ENCODE data around the gene PCID2.
A peak's percentile ranks its signal among the peaks of the same experiment; 100 is the strongest.
"Not testable (repeated sequence)": the region's sequence is repeated elsewhere in the genome, so short reads cannot be mapped to it uniquely, and the experiment has no call there.

PCID2 gene

DNA sequence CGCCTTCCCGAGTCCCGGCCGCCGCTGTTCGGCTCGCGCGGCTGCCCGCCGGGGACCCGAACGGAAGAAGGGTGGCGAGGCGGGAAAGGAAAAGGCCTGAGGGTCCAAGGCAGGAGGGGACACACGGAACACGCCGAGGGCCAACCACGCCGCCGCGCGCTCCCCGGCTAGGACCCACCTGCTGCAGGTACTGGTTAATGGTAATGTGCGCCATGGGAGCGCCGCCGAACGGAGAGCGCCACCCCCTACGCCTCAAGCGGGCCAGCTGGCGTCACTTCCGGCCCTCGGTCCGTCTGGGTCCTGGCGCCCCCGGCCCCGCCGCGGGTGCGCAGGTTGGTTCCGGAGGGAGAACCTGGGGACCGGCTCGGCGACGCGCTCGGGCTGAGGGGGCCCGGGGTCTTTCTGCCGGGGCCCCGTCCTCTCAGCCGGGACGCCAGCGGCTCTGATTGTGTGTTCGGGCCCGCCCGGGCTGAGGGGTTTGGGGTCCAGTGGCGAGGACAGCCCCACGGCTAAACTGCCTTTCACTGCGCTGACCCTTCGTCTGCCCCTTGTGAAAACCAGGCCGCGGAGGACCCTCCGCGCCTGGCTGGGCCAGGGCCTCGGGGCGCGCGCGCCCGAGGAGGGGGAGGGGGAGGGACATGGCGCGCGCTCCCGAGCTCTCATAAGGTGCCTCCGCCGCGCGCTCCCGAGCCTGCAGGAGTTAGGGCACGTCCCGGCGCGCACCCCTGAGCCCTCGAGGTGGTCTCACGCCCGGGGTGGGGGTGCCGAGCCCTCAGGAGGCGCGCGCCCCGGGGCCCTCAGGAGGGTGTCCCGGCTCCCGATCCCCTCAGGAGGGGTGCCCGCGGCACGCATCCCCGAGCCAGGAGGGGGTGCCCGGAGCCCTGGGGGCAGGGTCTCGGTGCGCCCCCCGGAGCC is at the start of gene PCID2:
Gene PCID2 (minus strand): TSS at position 249 of the 915 bp plus-strand sequence. CDS start 35 bp downstream, at position 214.
- peak; percentile 82 for DNase-seq (ENCODE audit: low spot score)

DNA sequence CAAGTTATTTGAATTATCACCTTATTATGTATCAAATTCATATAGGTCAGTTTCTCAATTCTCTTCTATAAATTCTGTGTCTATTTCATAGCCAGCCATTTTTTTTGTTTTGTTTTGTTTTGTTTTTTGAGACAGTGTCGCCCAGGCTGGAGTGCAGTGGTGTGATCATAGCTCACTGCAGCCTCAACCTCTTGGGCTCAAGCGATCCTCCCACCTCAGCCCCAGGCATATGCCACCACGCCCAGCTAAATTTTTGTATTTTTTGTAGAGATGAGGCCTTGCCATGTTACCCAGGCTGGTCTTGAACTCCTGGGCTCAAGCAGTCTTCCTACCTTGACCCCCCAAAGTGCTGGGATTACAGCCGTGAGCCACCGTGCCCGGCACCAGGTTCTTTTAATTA is 49.4 kb upstream of the PCID2 start:
- DNase-seq (ENCODE audit: low spot score), result not testable (repeated sequence)

- DNase-seq (ENCODE audit: low spot score), result no peak
Measured at GRCh38 chr13:113252516-113253095, 44.1 kb upstream of the PCID2 start.

DNA sequence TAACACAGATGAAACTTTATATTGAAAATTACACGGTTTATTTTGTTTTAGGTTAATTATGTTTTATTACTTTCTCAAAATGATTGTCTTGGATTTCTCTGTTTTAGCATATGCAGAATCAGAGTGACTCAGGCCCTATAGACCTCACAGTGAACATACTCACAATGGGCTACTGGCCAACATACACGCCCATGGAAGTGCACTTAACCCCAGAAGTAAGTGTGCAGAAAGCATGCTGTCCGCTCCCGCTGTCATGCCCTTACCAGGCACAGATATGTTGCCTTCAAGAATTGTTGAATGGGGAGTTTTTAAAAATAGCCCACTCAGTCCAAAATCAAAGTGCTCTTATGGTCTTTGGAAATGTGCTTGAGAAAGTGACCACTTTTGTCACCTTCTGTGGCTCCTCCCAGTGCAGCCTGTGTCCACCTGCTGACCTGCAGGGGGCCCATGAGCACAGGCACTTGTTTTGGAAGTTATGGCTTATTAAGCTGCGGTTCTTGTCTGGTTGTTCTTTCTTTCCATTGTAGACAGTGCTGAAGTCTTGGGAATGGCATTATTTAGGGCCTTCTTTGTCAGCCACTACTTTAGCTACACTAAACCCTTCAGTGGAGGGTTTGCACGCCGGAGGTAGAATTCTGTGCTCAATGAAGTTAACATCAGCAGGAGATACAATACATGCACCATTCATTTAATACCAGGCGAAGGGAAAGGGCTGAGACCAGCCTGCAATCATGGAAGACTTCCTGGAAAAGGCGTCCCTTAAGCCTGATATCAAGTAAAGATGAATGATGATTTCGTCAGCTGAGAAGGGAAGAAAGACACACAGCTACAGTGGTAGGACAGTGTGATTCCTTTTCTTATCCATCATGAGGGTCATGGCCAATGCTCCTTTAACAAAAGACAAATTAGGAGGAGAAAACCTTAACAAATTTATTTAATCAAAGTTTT is 37.7 kb upstream of the PCID2 start:
- DNase-seq (ENCODE audit: low spot score), result no peak

- no peak for DNase-seq (ENCODE audit: low spot score)
Measured at GRCh38 chr13:113243847-113244246, 35.4 kb upstream of the PCID2 start.

- DNase-seq (ENCODE audit: low spot score), result not testable (repeated sequence)
Measured at GRCh38 chr13:113241623-113242022, 33.2 kb upstream of the PCID2 start.

DNA sequence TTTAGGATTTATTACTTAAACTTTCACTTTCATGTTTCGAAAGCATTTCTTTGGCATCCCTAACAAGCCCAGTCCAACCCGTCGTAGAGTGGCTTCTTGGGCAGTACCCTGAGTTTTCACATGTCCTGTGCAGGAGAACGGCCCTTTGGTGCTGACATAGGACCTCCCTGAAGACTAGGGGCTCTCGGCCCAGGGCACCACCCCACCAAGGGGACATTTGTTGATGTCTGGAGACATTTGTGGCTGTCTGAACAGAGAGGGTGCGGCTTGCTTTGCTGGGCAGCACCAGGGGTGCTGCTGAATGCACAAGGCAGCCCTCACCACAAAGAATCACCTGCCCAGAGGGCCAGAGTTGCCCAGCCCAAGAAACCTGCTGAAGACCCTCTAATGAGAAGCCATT is 31.5 kb upstream of the PCID2 start:
- DNase-seq (ENCODE audit: low spot score), result no peak

GRCh38 chr13:113239357-113239756 is 30.9 kb upstream of the PCID2 start:
- no peak for DNase-seq (ENCODE audit: low spot score)

GRCh38 chr13:113238536-113238935 is 30.1 kb upstream of the PCID2 start:
- DNase-seq (ENCODE audit: low spot score), result no peak

- no peak for DNase-seq (ENCODE audit: low spot score)
Measured at GRCh38 chr13:113233101-113233500, 24.6 kb upstream of the PCID2 start.

GRCh38 chr13:113232208-113233003 is 23.9 kb upstream of the PCID2 start:
- DNase-seq (ENCODE audit: low spot score), result no peak

- DNase-seq (ENCODE audit: low spot score), result no peak
Measured at GRCh38 chr13:113231306-113232207, 23.1 kb upstream of the PCID2 start.

DNA sequence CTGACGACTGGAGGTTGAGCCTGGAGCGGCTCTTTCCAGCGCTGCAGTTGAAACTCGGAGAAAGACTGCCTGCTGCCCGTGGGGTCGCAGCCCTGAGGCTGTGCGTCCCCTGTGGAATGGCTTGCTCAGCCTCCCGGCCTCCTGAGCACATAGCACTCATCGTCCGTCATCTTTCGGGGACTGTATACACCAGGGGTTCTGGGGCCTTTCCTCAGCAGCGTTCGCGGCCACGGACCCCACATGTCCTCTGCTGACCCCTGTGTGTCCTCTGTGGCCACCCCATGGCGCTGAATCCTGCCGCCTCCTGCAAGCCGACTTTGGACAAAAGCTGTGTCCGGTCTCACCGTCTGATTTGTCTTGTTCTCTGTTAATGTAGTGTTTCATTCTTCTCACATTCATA is 21.3 kb upstream of the PCID2 start:
- no peak for DNase-seq (ENCODE audit: low spot score)

DNA sequence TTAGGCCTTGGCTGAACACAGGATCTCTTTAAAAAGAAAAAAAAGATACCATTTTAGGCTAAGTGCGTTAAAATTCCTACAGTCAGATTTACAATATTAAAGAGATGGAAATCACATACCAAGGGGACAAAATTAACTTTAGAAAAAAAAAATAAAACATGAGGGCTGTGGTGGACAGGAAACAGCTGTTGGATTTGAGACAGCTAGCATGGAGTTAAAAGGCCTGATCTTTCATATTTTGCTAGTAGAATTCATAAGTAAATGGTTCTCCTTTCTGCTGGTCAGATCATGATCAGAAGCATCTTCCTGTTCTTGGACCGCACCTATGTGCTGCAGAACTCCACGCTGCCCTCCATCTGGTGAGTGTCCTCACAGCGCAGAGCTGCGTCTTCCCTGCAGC is 20.7 kb upstream of the PCID2 start:
- DNase-seq (ENCODE audit: low spot score), result no peak

GRCh38 chr13:113226873-113227450 is 18.5 kb upstream of the PCID2 start:
- no peak for DNase-seq (ENCODE audit: low spot score)

DNA sequence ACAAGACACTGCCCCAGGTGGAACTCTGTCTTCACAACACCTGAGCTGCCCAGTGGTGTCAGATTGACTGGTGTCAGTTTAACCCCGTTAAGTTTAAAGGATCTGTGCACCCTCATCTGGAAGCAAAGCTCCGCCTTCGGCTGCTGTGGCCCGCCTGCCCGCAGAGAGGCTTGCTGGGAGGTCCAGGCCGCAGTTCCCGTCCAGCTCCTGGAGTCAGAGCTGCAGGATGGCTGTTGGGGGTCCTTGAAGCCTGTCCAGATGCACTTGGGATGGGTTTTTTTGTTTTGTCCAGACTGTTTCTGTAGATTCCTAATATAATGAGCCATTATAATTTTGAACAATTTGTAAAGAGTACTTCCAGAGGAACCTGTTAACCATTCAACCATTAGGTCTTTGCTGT is 17.0 kb upstream of the PCID2 start:
- no peak for DNase-seq (ENCODE audit: low spot score)

GRCh38 chr13:113224486-113224885 is 16.0 kb upstream of the PCID2 start:
- no peak for DNase-seq (ENCODE audit: low spot score)

- DNase-seq (ENCODE audit: low spot score), result no peak
Measured at GRCh38 chr13:113223070-113223469, 14.6 kb upstream of the PCID2 start.

- no peak for DNase-seq (ENCODE audit: low spot score)
Measured at GRCh38 chr13:113220877-113221276, 12.4 kb upstream of the PCID2 start.

DNA sequence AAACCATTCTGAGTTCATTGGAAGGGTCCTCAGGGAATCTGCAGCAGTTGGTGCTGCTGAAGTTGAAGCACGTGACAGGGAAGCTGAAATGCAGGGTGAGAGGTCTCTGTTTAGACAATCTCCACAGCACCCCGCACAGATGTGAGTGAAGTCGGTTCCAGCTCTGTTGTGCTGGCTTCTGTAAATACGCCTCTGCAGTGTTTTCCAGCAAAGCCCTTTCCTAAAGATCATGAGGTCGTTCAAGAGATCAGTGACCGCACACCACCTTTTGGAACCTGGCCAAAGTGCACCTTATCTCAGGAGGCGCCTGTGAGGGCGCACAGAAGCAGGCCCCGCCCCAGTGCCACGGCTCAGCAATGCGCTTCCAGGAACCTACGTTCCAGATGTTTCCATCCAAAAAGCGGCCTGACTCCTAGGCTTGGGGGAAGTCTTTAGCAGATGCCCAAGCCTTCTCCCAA is 11.7 kb upstream of the PCID2 start:
- DNase-seq (ENCODE audit: low spot score), result no peak
